Measurements from ENCODE around the gene ASCC3.

DNA sequence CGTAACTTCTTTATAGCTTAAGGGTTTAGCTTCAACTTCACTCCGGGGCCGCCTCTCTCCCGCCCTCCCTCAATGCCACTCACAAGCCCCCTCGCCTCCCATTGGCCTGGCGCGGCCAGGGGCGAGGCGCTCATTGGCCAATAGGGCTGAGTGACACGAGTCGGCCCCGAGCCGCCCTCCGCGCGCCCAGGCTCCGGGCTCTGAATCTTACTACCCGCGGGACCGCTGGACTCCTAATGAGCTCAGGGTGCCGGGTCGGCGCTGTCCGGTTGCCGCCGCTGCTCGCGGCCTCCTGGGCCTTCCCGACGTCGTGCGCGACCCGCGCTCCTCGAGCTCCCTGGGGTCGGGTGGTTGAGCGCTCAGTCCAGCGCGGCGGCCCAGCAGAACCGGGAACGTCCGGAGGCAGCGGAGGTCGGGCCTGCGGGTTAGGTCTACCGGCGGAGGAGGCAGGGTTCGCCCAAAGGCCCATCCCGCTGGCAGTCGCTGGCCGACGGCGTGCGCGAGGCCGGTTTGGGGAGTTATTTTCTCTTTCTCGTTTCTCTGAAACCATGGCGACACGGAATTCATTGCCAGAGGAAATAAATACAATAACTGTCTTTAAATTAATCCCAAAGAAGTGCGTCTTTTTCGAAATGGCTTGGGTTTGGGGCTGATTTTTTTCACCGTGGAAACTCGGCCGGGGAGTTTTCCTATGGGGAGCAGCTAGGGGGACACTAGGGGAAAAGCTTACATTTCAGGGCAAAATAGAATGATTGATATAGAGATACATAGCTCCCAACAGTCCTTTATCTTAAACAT, 416.0 kb downstream of the ASCC3 start, which contains the start of gene SIM1:
- TF ChIP-seq POLR2A (IDR thresholded peaks at IDR 0.05), result no peak
- TF ChIP-seq, protein P1, sequence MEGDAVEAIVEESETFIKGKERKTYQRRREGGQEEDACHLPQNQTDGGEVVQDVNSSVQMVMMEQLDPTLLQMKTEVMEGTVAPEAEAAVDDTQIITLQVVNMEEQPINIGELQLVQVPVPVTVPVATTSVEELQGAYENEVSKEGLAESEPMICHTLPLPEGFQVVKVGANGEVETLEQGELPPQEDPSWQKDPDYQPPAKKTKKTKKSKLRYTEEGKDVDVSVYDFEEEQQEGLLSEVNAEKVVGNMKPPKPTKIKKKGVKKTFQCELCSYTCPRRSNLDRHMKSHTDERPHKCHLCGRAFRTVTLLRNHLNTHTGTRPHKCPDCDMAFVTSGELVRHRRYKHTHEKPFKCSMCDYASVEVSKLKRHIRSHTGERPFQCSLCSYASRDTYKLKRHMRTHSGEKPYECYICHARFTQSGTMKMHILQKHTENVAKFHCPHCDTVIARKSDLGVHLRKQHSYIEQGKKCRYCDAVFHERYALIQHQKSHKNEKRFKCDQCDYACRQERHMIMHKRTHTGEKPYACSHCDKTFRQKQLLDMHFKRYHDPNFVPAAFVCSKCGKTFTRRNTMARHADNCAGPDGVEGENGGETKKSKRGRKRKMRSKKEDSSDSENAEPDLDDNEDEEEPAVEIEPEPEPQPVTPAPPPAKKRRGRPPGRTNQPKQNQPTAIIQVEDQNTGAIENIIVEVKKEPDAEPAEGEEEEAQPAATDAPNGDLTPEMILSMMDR (IDR thresholded peaks at IDR 0.05), result no peak
- no peak for TF ChIP-seq EP300 (IDR thresholded peaks at IDR 0.05)
- no peak for TF ChIP-seq POLR2AphosphoS5 (IDR thresholded peaks at IDR 0.05)
